Naive thymus-derived CD8-positive, alpha-beta T cell (primary cell): ENCODE results near the gene EIF4E2. TPM values are rescaled to one million over a fixed set of nuclear protein-coding genes. Genes with fewer than 3 reads are reported as not detected.
"Not testable (repeated sequence)": the region's sequence is repeated elsewhere in the genome, so short reads cannot be mapped to it uniquely, and the experiment has no call there.

Source experiments
- ATAC-seq, 2 donors: fragments of 150-1000 bp; cut with Tn5 transposase in 1 of 2; sonication (Bioruptor Pico), chemical (Tn5 transposase) in 1 of 2; 1 replicate in 1 of 2; 2 replicates in 1 of 2; pipeline ENCODE4 v1.10.0; 2021; ENCODE audit warnings: mild to moderate bottlenecking in 2 of 2, moderate library complexity in 2 of 2
- POLR2A ChIA-PET: fragments of 350-600 bp; sonication (Branson Sonifier 250); formaldehyde crosslinking; loops from one replicate; lab custom pipeline; 2021; ENCODE audit warnings: antibody characterized with exemption; lab: Charles Lee
- DNase-seq, 10 donors: peaks; one replicate each; pipeline versions ENCODE4 v3.0.0 to v3.0.0-alpha.2; 2020 to 2022
- H3K27ac Mint-ChIP-seq, 10 donors: one replicate each; pipeline ENCODE4 v1.8.0; 2020 to 2022; ENCODE audit warnings: mild to moderate bottlenecking in 10 of 10, mixed read lengths in 10 of 10, moderate library complexity in 4 of 10, inconsistent platforms in 1 of 10
- H3K27me3 Mint-ChIP-seq, 5 donors: one replicate each; pipeline ENCODE4 v1.8.0; 2021 to 2022; ENCODE audit warnings: mixed read lengths in 5 of 5
- H3K36me3 Mint-ChIP-seq, 3 donors: one replicate each; pipeline ENCODE4 v1.8.0; 2020 to 2022; ENCODE audit warnings: mixed read lengths in 3 of 3, mild to moderate bottlenecking in 2 of 3, inconsistent platforms in 1 of 3
- H3K4me1 Mint-ChIP-seq, 4 donors: one replicate each; pipeline ENCODE4 v1.8.0; 2021 to 2022; ENCODE audit warnings: mixed read lengths in 4 of 4
- H3K4me3 Mint-ChIP-seq, 10 donors: one replicate each; pipeline ENCODE4 v1.8.0; 2020 to 2022; ENCODE audit warnings: mild to moderate bottlenecking in 10 of 10, mixed read lengths in 10 of 10, moderate library complexity in 6 of 10, inconsistent platforms in 1 of 10
- H3K9me3 Mint-ChIP-seq, 9 donors: one replicate each; pipeline ENCODE4 v1.8.0; 2020 to 2022; ENCODE audit warnings: mixed read lengths in 9 of 9, mild to moderate bottlenecking in 3 of 9, inconsistent platforms in 1 of 9, moderate library complexity in 1 of 9
- polyA plus RNA-seq, 3 donors: library from polyadenylated mRNA; unstranded; fragments of 300-500 nt; fragmentation: Illumina TruSeq; gene quantifications; one replicate each; pipeline ENCODE4 v1.2.3, GENCODE V29; 2021
- total RNA-seq, 8 experiments: library from RNA in 2 of 8; stranded (reverse) in 2 of 8; gene quantifications; one replicate each; pipeline ENCODE4 v1.2.3 and lab custom pipeline; 2021 to 2026

The EIF4E2 gene
- total and polyA plus RNA-seq, 5 experiments from 2014 or later = 41.5 to 64.0 (median 49.3) TPM

DNA sequence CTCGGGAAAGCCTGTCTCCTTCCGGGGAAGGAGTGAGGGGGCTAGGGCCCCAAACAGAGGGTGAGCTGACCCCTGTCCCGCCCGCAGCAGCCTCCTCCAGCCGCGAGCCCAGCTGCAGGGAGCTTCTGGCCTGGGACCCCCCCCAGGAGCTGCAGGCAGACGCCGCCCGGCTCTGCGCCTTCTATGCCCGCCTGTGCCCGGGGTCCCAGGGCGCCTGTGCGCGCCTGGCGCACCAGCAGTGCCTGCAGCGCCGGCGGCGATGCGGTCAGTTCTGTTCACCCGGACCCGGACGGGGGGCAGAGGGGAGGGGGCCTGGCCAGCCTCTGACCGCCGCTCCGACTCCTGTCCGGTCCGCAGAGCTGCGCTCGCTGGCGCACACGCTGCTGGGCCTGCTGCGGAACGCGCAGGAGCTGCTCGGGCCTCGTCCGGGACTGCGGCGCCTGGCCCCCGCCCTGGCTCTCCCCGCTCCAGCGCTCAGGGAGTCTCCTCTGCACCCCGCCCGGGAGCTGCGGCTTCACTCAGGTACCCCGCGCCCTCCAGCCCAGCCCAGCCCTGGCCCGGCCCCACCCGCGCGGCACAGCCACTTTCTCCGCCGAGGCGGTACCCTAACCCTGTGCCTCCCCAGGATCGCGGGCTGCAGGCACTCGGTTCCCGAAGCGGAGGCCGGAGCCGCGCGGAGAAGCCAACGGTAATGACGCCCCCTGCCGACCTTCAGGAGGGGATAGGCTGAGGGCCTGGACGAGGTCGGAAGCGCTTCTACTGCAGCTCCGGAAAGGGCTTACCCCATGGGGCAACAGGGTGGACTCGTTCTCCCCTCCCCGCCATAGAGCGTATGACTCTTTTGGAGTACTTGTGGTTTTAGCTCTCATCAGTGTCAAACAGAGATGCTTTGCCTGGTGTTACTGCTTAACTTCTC, 26.5 kb upstream of the EIF4E2 start:
- Mint-ChIP-seq H3K27me3 (peaks cover 11 to 62% (median 47%) of the 10 kb centered on the region in 5 donors), H3K4me3 (peak overlapping the region in 8 of 10 donors; percentile 47 to 75 (median 60)), H3K27ac (peak overlapping the region in 1 of 10 donors; percentile 13), H3K36me3 (peaks cover 0 to 2% (median 0%) of the 10 kb centered on the region in 3 donors), H3K4me1 (peaks cover 13 to 24% (median 21%) of the 10 kb centered on the region in 4 donors), H3K9me3 (no peaks in the 10 kb centered on the region)
- POLR2A ChIA-PET = no interaction called here
- ATAC-seq (peak in 1 of 2 donors; percentile 32), DNase-seq (peak in 1 of 10 donors; percentile 8)

DNA sequence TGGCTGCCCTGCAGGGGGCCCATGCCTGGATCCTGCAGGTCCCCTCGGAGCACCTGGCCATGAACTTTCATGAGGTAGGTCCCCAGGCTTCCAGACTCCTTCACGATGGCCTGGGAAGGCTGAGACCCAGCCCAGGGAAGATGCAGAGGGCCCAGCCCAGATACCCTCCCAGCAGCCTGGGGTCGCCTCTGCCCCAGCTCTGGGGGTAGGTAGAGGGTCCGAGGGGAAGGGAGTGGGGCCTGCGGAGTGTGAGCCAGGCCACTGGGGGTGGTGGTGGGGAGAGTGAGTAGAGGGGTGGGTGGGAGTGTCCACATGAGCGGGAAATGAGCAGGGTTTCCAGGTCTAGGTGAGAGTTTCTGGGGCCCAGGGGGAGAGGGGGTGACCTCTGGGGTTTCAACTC, 25.7 kb upstream of the EIF4E2 start:
- no peak overlapping the region for H3K27ac Mint-ChIP-seq
- H3K4me3 Mint-ChIP-seq = peak overlapping the region in 4 of 10 donors; percentile 39 to 56 (median 44)
- DNase-seq = no peak
- POLR2A ChIA-PET = no interaction called here
- H3K4me1 Mint-ChIP-seq = peaks cover 14 to 27% (median 25%) of the 10 kb centered on the region in 4 donors
- no peaks in the 10 kb centered on the region for H3K9me3 Mint-ChIP-seq
- ATAC-seq = no peak
- peaks cover 10 to 59% (median 45%) of the 10 kb centered on the region in 5 donors for H3K27me3 Mint-ChIP-seq
- H3K36me3 Mint-ChIP-seq = peaks cover 0 to 2% (median 0%) of the 10 kb centered on the region in 3 donors

DNA sequence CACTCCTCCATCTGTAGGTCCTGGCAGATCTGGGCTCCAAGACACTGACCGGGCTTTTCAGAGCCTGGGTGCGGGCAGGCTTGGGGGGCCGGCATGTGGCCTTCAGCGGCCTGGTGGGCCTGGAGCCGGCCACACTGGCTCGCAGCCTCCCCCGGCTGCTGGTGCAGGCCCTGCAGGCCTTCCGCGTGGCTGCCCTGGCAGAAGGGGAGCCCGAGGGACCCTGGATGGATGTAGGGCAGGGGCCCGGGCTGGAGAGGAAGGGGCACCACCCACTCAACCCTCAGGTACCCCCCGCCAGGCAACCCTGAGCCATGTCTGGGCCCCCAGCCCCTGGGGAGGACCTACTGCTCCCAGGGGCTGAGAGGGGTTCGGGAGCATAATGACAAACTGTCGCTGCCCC, 25.3 kb upstream of the EIF4E2 start:
- peaks cover 14 to 27% (median 25%) of the 10 kb centered on the region in 4 donors for H3K4me1 Mint-ChIP-seq
- H3K4me3 Mint-ChIP-seq = no peak overlapping the region
- ATAC-seq (no peak), DNase-seq (no peak)
- no peaks in the 10 kb centered on the region for H3K9me3 Mint-ChIP-seq
- H3K27me3 Mint-ChIP-seq = peaks cover 10 to 60% (median 43%) of the 10 kb centered on the region in 5 donors
- no peak overlapping the region for H3K27ac Mint-ChIP-seq
- peaks cover 0 to 2% (median 0%) of the 10 kb centered on the region in 3 donors for H3K36me3 Mint-ChIP-seq
- POLR2A ChIA-PET = no interaction called here

DNA sequence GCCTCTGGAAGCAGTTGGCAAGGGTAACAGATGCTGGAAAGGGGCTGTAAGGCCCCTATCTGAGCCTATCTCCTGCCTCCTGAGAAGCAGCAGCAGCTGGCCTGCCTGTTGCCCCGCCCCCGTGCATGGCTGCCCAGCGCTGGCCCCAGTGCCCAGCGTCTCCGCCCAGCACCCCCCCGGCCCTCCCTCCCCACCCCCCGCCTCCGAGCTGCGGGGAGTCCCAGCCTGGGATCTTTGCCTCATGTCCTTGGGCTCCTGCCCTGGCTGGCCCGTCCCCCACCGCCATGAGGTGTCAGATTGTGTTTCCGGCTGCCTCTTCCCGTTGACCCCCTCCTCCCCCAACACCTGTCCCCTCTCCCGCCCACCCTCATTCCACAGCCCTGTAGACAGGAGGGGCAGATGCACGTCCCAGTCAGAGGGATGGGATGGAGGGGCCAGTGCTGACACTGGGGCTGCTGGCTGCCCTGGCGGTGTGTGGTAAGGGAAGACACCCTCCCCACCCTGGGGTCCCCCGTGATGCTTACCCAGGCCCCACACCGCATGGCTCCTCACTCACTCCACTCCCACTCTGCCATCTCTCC, 24.6 kb upstream of the EIF4E2 start, which contains the start of gene CHRND:
TSS of gene CHRND (plus strand) at position 370 of the 581 bp plus-strand sequence. CDS start at position 426, 56 bp downstream.
- H3K9me3 Mint-ChIP-seq = no peaks in the 10 kb centered on the region
- no peak for ATAC-seq
- peaks cover 0 to 2% (median 0%) of the 10 kb centered on the region in 3 donors for H3K36me3 Mint-ChIP-seq
- peak within 1 kb of the TSS in 1 of 10 donors; percentile 33 for H3K27ac Mint-ChIP-seq
- POLR2A ChIA-PET = no interaction called here
- peaks cover 11 to 67% (median 40%) of the 10 kb centered on the region in 5 donors for H3K27me3 Mint-ChIP-seq
- DNase-seq = no peak
- H3K4me1 Mint-ChIP-seq = peaks cover 14 to 27% (median 25%) of the 10 kb centered on the region in 4 donors
- peak within 1 kb of the TSS in 1 of 10 donors; percentile 33 for H3K4me3 Mint-ChIP-seq

DNA sequence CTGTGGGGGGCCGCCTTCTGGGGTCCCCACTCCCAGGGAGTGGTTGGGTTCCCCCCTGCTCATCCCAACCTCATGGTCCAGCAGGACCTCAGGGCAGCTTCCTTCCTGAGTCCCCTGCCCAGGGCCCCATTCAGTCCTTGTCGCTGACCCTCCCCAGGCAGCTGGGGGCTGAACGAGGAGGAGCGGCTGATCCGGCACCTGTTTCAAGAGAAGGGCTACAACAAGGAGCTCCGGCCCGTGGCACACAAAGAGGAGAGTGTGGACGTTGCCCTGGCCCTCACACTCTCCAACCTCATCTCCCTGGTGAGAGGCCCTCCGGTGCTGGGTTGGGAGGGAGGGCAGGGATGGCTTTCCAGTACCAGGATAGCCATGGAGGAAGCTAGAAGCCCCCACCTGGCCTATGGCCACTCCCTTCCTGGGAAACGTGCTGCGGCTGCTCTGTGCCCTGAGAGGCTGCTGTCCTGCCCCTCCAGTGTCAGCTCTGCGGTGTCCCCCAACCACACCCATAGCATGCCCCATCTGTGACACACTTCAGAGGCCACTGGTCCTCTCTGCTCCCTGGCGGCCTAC, 24.0 kb upstream of the EIF4E2 start:
- Mint-ChIP-seq H3K27me3 (peaks cover 9 to 65% (median 39%) of the 10 kb centered on the region in 5 donors), H3K9me3 (no peaks in the 10 kb centered on the region), H3K27ac (peak overlapping the region in 1 of 10 donors; percentile 33), H3K4me1 (peaks cover 13 to 26% (median 23%) of the 10 kb centered on the region in 4 donors), H3K4me3 (peak overlapping the region in 1 of 10 donors; percentile 33), H3K36me3 (peaks cover 0 to 2% (median 0%) of the 10 kb centered on the region in 3 donors)
- DNase-seq (peak in 1 of 10 donors; percentile 43), ATAC-seq (no peak)
- POLR2A ChIA-PET = no interaction called here

DNA sequence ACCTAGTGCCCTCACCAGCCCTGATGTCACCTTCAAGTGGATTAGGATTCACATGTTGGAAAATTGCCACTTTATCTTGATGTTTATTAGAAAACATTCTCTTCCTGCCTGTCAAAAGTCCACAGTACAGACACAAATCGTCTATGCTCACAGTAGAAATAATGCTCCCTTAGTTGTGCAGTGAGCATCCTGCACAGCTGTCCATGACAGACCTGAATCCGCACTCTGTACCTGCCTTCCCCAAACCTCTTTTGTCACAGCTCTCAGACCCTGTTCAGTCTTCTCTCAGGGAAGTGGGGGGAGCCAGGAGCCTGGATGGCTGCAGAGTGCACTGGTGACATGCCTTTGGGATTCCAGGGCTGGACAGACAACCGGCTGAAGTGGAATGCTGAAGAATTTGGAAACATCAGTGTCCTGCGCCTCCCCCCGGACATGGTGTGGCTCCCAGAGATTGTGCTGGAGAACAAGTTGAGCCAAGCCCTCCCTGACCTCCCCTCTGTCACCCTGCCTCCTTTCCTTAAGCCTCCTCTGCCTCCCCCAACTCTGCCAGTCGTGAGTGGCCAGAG, 22.5 kb upstream of the EIF4E2 start:
- peaks cover 11 to 25% (median 20%) of the 10 kb centered on the region in 4 donors for H3K4me1 Mint-ChIP-seq
- H3K27me3 Mint-ChIP-seq = peaks cover 8 to 60% (median 37%) of the 10 kb centered on the region in 5 donors
- DNase-seq (no peak), ATAC-seq (no peak)
- H3K36me3 Mint-ChIP-seq = peaks cover 0 to 2% (median 0%) of the 10 kb centered on the region in 3 donors
- no peaks in the 10 kb centered on the region for H3K9me3 Mint-ChIP-seq
- H3K27ac Mint-ChIP-seq = peak overlapping the region in 3 of 10 donors; percentile 29 to 70 (median 47)
- POLR2A ChIA-PET = no interaction called here
- H3K4me3 Mint-ChIP-seq = peak overlapping the region in 3 of 10 donors; percentile 45 to 67 (median 47)

DNA sequence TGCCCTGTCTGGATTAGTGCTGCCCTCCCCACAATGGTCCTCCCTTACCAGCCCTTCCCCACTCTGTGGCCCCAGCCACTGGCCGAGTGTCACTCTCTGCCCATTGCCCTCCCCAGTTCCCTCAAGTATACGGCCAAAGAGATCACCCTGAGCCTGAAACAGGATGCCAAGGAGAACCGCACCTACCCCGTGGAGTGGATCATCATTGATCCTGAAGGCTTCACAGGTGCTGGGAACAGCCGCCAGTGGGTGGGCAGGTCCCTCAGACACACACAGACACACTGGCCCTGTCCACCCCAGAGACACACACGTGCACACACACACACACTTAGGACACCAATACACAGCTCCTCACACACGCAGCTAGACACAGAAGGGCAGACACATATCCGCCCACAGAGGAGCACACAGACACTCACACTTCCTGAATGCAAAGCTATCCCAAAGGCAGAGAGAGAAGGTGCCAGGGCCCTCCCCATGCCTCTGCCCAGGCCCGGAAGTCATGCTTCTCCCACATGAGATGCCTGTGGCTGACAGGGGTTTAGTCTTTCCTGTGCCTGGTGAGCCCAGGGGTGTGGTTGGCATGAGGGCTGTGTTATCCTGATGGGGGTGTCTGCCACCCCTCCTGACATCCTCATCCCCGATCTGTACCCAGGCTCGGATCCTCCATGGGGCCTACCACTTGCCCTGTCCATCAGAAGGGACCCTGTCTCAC, 21.6 kb upstream of the EIF4E2 start:
- Mint-ChIP-seq H3K27ac (peak overlapping the region in 8 of 10 donors; percentile 18 to 70 (median 42)), H3K36me3 (no peaks in the 10 kb centered on the region), H3K27me3 (peaks cover 6 to 63% (median 33%) of the 10 kb centered on the region in 5 donors), H3K4me3 (peak overlapping the region in 7 of 10 donors; percentile 9 to 67 (median 31)), H3K4me1 (peaks cover 8 to 21% (median 16%) of the 10 kb centered on the region in 4 donors), H3K9me3 (no peaks in the 10 kb centered on the region)
- POLR2A ChIA-PET = no interaction called here
- peak; percentile 61 to 69 for ATAC-seq
- peak in 1 of 10 donors; percentile 6 for DNase-seq

DNA sequence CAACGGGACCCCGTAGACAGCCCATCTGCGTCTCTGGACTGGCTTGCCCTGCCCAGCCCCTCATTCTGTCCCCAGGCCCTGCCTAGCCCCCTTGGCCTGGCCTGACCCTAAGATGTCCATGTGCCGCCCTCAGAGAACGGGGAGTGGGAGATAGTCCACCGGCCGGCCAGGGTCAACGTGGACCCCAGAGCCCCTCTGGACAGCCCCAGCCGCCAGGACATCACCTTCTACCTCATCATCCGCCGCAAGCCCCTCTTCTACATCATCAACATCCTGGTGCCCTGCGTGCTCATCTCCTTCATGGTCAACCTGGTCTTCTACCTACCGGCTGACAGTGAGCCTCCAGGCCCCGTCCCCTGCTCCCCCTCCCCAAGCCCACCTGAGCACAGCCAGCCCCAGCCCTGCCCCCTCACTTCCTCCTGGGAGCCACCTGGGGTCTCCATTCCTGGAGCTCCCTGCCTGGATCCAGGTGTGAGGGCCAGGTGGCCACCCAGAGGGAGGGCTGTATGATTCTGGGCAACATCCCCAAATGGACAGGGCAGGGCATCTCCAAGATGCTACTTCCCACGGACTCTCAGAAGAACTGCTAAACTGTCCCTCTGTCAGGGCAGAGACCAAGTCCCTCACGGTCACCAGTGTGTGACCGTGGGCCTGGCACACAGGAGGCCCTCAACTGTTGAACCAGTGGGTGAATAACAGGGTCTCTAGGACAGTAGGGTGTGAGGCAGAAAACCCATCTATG, 20.5 kb upstream of the EIF4E2 start:
- H3K4me3 Mint-ChIP-seq = no peak overlapping the region
- ATAC-seq (no peak), DNase-seq (peak in 1 of 10 donors; percentile 53)
- peaks cover 5 to 57% (median 26%) of the 10 kb centered on the region in 5 donors for H3K27me3 Mint-ChIP-seq
- peak overlapping the region in 1 of 10 donors; percentile 62 for H3K27ac Mint-ChIP-seq
- POLR2A ChIA-PET = no interaction called here
- H3K9me3 Mint-ChIP-seq = no peaks in the 10 kb centered on the region
- H3K4me1 Mint-ChIP-seq = peaks cover 8 to 17% (median 14%) of the 10 kb centered on the region in 4 donors
- H3K36me3 Mint-ChIP-seq = no peaks in the 10 kb centered on the region

DNA sequence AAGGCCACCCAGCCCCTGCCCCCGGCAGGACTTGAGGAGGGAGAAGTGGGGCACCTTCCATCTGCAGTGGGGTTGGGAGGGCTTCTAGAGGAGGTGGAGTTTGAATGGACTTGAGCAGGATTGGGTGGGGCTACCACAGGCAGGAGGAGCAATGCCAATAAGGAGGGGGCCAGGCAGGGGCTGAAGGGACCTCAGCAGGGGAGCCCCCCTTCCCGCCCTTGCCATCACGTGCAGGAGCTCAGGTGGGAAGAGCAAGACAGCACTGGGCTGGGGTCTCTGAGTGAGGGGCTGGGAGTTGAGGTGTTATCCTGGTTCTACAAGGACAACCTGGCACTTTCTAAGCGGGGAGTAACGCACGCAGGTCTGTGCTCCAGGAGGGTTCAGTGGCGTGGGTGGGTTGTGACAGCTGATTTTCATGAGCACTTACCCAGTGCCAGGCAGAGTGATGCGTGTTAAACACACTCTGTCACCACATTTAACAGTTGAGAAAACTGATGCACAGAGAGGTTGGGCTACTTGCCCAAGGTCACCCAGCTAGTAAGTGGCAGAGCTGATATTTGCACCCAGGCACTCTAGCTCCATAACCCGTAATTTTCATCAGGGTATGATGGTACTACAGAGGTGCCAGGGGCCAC, 19.7 kb upstream of the EIF4E2 start:
- no peak overlapping the region for H3K4me3 Mint-ChIP-seq
- H3K36me3 Mint-ChIP-seq = no peaks in the 10 kb centered on the region
- no peak for ATAC-seq
- H3K4me1 Mint-ChIP-seq = peaks cover 8 to 17% (median 14%) of the 10 kb centered on the region in 4 donors
- no peaks in the 10 kb centered on the region for H3K9me3 Mint-ChIP-seq
- POLR2A ChIA-PET = no interaction called here
- DNase-seq = no peak
- peaks cover 5 to 57% (median 26%) of the 10 kb centered on the region in 5 donors for H3K27me3 Mint-ChIP-seq
- no peak overlapping the region for H3K27ac Mint-ChIP-seq

DNA sequence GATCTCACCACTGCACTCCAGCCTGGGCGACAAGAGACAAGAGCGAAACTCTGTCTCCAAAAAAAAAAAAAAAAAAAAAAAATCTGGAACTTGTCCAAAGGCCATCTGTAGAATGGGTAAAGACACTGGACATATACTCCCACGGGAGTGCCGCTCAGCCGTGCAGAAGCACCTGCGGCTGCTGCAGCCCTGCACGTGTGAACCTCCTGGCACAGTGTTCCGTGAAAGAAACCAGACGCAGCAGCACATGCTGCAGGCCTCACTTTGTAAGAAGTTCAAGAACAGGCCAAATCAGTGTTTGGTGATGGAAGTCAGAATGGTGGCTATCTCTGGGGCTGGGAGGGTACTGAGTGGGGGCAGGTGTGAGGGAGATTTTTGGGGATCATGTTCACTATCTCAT, 18.1 kb upstream of the EIF4E2 start:
- H3K27ac Mint-ChIP-seq = no peak overlapping the region
- POLR2A ChIA-PET = no interaction called here
- H3K36me3 Mint-ChIP-seq = no peaks in the 10 kb centered on the region
- H3K9me3 Mint-ChIP-seq = no peaks in the 10 kb centered on the region
- H3K4me3 Mint-ChIP-seq = no peak overlapping the region
- peaks cover 10 to 17% (median 14%) of the 10 kb centered on the region in 4 donors for H3K4me1 Mint-ChIP-seq
- ATAC-seq = no peak
- peaks cover 7 to 41% (median 18%) of the 10 kb centered on the region in 5 donors for H3K27me3 Mint-ChIP-seq
- no peak for DNase-seq

DNA sequence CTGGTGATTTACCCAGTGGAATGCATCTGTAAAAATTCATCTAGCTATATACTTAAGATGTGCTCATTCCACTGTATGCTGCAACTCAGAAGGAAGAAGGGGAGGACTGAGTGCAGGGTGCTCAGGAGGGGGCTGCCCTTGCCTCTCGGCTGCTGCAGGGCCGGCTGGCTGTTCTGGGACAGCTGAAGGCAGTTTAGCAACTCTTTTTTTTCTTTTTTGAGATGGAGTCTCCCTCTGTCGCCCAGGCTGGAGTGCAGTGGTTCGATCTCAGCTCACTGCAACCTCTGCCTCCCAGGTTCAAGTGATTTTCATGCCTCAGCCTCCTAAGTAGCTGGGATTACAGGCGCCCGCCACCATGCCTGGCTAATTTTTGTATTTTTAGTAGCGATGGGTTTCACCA, 17.7 kb upstream of the EIF4E2 start:
- ATAC-seq, POLR2A ChIA-PET, H3K9me3 Mint-ChIP-seq, DNase-seq, H3K4me3 Mint-ChIP-seq, H3K36me3 Mint-ChIP-seq, H3K27ac Mint-ChIP-seq: not testable (repeated sequence)
- Mint-ChIP-seq H3K4me1 (peaks cover 10 to 15% (median 13%) of the 10 kb centered on the region in 4 donors), H3K27me3 (peaks cover 7 to 41% (median 16%) of the 10 kb centered on the region in 5 donors)
